Kidney glomerular epithelial cell (primary cell): ENCODE data around the gene LIN54.

Experiments used
- DNase-seq: peaks from one replicate; lab custom pipeline; 2025; lab: John Stamatoyannopoulos, UW

The LIN54 gene

DNA sequence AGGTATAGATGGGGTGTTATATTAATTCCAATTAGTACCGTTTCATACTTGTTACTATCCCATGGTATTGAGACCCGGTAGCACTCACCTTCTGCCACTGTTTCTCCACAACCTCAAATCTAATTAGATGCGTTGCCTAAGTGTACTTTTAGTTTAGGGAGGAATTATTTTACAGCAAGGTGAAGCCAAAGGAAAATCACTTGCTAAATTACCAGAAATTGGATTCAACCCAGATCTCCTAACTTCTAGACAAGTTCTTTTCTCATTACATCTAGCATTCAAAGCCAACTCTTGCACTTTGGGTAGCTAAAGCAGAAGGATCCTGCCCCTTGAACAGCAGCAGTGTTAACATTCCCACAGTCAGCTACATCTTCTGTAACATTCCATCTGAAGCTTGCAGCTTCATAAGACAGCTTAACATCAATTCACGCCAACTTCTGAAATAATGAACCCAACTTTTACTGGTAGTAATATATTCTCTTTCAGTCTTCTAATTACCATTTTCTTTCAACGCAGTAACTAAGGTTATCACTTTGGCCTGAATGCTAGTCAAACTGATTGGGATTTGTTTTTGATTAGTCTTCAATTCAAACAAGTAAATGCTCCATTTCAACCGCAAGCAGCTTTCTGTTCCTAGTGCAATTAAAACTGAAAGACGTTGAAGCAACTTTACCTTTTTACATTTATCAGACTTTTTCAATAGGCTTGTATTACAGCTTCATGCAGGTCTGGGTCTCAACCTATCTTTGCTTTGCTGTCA lies 118.7 kb downstream of the LIN54 start:
- DNase-seq = no peak

DNA sequence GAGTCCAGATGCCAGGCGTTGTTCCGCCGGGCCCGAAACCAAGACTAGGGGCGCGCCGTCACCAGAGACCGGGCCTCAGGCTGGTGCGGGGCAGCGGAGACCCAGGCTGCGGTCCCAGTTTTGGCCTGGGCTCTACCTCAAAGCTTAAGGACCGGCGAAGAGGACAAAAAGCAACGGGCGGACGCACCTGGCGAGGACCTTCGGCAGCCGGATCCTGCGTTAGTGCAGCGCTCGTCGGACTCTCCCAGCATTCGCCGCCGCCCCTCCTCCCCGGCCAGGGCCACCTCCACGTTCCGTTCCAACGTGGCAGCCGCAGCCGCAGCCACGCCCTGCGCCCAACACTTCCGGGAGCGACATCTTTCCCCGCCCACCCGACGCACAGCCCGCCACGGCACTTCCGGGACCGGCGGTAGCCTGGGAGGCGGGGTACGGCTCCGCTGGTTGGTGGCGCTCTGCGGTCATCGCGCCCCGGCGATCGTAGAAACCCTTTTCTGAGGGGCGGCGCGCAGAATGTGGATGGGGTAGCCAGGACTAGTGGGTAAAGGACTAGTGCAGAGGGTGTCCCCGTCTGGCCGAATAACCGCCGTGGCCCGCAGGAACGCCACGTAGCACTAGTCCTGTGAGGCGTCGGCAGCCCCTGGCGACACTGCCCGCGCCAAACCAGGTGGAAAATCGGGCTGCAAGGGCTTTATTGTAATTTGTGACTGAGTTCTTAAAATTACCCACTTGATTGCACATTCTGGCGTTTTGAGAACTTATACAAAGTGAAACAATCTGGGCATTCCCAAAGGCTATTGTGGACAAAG lies 119.5 kb downstream of the LIN54 start, which contains the start of gene SEC31A:
SEC31A (minus strand) TSS at position 253 of the 806 bp plus-strand sequence. CDS start 9,217 bp downstream, outside the sequence.
- peak; percentile 90 for DNase-seq

DNA sequence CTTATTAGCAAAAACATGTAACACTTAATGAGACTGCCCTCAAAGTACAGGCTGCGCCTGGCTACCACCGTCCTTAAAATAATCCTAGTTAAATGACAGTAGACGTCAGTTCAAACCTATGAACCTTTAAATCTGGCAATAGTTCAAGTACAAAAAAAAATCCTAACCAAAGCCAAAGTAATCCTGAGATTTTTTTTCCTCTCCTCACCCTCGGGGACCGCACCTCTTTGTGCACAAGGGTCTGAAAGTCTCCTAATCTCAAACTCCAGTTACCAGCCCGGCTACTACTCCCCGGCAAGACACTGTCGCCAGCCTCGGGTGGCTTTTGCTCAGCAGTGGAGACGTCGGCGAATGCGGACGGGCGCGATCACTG lies 120.1 kb downstream of the LIN54 start:
- no peak for DNase-seq

DNA sequence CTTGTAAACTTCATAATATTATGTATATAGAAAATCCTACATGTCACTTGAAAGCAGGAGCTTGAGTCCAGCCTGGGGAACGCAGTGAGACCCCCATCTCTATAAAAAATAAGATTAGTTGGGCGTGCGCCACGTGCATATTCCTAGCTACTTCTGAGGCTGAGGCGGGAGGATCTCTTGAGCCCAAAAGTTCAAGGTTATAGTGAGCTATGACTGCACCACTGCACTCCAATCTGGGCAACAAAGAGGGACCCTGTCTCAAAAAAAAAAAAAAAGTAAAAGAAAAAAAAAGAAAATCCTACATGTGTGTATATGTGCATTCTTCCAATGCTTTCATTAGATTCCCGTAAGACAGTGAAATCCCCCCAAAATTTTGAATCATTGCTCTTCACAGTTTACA lies 121.3 kb downstream of the LIN54 start:
- DNase-seq = no peak

DNA sequence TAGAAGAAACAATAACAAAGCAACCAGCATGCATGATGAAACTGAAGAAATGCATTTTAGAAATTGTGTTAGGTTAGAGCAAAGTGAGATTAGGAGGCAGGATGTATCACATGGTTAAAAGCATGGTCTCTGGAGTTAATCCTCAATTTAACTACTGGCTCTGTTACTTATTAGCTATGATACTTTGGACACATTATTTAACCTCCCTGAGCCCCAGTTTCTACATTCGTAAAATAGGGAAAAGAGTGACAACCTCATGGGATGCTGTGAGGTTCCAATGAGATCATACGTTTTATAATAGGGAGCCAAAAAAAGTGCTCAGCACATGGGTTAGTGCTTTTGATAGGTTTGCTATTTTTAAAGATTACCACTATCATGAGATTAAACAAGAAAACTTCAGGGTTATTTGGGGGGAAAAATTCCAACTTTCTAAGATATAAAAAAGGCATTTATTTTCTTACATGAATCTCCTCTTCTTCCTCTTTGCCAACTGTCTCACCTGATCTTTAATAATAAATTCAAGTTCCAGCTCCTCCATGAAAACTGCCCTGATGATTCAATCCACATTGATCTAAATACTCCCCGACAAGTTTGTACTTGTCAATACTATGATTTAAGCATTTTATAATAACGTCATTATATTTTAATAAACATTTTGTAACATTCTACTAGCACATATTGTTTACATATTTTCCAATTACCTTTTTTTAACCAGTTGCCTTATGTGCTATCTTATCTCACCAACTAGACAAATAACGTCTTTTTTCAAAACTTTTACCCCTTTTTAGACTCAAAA lies 124.3 kb downstream of the LIN54 start:
- DNase-seq = no peak

DNA sequence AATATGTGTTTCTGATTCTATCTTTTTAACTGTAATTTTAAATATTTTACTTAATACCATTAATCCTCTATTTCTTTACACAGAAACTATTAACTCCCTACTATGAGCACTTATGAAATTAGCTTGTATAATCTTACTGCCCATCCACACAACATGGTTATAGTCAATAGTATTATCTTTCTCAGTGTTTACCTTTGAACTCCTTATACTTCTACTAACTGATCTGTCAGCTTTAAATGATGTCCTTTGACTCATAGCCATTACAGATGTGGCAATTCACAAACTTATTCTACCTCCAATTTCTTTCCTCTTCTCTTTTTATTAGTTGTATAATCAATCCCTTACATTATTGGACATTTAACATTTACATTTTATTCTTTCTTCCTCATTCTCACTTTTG lies 125.2 kb downstream of the LIN54 start:
- DNase-seq = no peak
